GM19468 (cell line): ENCODE results near the gene TMEM132D.

Experiments used
- ATAC-seq: cut with Tn5 transposase; IDR thresholded peaks from one replicate; pipeline ENCODE4 v1.9.1; 2021; ENCODE audit warnings: mild to moderate bottlenecking, moderate library complexity, moderate number of reproducible peaks; ENCODE audit not compliant: unreplicated experiment; ENCODE audit errors: extremely low read depth

Gene TMEM132D

DNA sequence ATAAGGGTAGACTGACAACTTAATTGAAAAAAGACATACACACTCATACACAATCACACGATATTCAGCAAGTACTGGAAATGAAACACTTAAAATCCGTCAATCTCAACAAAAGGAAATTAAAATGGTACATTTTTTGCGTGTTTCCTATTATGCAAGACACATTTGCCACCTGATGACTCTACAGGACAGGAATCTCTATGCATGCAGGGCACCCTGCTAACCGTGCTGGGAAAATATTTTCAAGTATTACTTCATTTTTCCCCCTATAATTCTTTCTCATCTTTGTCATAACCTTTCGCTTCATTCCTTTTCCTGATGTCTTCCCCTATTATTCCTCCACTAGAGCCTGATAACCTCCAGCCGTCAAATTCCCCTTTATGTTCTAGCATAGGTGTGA, 150.2 kb downstream of the TMEM132D start:
- ATAC-seq = no peak

- ATAC-seq = no peak
Measured at GRCh38 chr12:129750421-129750820, 153.4 kb downstream of the TMEM132D start.

DNA sequence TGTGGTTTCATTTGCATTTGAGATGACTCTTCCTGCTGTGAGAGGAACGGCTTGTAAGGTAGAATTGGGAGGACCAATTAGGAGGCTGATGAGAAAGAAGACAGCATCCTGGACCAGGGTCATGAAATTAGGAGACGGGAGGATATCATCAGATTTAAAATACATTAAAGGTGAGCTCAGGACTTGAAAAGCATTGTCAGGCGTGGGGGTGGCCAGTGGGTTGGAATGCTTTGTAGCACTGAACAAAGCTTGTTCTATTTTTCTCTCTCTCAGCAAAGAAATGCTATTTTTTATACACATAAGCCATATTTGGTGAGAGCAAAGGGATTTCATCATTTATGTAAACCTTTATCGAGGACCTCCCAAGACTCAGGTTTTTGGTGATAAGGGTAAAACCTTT, 157.5 kb downstream of the TMEM132D start:
- ATAC-seq = no peak

- ATAC-seq = no peak
Measured at GRCh38 chr12:129729170-129729569, 174.7 kb downstream of the TMEM132D start.

DNA sequence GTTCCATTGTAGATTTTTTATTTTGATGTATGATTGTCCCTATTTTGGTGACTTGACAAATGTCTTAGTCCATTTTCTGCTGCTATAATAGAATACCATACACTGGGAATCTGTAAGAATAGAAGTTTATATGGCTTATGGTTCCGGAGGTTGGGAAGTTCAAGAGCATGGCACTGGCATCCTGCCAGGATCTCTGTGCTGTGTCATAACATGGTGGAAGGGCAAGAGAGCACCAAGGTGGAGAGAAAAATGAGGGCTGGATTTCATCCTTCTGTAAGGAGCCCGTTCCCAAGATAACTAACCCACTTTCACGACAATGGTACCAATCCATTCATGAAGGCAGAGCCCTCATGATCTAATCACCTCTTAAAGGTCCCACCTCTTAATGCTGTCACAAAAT, 176.7 kb downstream of the TMEM132D start:
- no peak for ATAC-seq

DNA sequence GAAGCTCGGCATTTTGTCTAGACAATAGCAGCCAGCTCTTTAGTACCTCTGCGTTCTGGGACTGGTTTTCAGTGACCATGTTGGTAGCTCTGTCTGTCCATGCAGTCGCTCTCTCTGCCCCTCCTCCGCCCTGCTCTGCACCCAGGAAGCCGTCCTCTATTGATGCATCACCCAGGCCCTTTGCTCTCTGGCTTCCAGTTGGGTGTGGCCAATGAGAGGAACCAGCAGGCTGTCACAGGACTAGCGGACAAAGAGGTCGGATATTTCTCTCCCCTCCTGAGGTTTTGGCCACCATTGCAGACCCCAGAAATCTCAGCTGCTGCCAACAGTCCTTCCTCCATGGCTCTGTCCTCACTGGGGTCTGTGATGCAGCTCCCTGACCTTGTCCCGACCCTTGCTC, 180.6 kb downstream of the TMEM132D start:
- ATAC-seq = no peak

DNA sequence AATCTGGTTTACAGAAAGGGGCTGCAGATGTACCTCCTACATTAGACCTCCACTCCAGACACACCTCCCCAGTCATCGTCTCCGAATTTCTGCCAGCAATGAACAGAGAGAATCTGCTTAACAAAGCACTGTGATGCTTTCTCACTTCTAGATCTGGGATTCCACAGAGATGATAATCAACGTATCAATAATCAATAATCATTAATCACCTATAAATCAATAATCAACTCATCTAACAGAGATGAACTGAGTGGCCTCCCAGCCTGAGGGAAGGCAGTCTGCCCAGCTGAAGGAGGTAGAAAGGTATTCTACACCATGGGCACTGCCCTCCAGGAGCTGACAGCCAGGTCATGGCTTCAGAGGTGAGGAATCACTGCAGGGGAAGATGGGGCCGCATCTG, 183.2 kb downstream of the TMEM132D start:
- ATAC-seq = no peak

GRCh38 chr12:129719416-129719815, 184.4 kb downstream of the TMEM132D start:
- ATAC-seq = no peak

DNA sequence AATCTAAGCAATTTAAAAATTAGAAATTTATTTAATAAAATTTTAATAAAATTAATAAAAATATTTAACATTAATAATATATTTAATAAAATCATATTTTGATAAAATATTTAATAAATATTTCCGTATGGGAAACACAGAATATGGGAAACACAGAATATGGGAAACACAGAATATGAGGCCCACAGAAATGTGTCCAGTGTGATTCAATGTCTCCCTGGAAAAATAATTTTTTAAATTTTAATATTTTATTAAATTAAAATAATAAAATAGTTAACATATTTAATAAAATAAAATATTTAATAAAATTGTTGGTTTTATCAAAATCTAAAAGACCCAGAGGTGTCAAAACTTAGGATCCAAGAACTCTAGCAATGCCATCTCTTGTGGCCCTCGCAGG, 186.4 kb downstream of the TMEM132D start:
- no peak for ATAC-seq

DNA sequence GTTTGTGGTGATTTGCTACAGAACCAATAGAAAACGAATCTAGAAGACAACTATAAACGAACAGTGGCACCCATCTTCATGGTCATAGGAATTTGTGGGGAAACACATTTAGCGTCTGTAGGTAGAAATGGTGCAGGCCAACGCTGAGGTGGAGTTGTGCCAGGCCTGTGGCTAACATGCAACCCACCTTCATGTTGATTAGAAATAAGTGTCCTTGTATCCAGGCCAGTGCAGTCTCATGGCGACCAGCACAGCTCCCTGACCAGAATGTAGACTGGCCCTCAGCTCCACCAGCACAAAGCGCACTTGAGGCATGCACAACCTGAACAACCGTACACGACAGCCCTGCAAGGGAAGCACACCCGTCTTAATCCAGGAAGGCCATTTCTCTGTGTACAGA, 187.0 kb downstream of the TMEM132D start:
- no peak for ATAC-seq

- no peak for ATAC-seq
Measured at GRCh38 chr12:129706716-129707115, 197.1 kb downstream of the TMEM132D start.

DNA sequence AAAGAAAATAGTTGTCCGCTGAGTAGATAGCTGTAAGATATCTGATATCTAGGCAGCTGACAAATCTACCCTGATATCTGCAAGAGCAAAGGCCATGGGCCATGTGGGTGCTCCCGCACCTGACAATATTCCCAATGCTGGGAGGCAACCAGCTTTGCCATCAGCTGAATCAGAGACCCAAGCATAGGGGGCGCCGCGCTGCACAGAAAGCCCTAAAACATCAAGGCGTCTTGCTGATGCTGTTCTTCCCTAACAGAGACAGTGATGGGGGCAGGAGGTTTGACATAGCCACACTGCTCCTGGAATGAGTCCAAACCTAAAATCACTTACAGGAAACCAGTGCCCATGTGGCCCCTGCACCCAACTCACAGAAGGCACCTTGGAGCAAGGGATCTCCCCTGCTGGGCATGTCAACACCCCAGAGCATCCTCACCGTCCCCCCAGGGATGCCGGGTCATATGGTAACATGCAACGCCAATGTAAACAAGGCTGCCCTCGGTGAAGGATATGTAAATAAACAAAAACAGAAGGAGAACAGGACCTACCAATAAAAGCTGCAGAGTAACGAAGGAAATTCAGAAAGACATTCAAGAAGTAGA, 199.5 kb downstream of the TMEM132D start:
- ATAC-seq = no peak

GRCh38 chr12:129701631-129702101, 202.2 kb downstream of the TMEM132D start:
- no peak for ATAC-seq

GRCh38 chr12:129700036-129700435, 203.8 kb downstream of the TMEM132D start:
- ATAC-seq = no peak

DNA sequence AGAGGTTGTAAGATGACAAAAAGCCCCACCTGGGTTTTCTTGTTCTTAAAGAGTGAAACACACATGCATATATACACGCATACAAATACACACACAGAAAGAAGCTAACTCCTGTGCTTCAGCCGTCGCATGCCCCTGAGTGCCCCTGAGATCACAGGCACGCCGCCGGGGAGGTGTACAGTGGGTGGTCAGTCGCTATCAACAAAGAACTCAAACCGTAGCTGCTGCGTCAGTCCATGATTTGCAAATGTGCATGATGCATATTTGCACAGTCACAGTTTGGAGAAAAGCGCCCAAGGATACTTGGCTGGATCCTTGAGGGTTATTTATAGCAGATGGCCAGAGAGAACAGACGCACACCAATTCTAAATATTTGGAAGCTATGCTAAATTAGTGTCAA, 206.9 kb downstream of the TMEM132D start:
- no peak for ATAC-seq

DNA sequence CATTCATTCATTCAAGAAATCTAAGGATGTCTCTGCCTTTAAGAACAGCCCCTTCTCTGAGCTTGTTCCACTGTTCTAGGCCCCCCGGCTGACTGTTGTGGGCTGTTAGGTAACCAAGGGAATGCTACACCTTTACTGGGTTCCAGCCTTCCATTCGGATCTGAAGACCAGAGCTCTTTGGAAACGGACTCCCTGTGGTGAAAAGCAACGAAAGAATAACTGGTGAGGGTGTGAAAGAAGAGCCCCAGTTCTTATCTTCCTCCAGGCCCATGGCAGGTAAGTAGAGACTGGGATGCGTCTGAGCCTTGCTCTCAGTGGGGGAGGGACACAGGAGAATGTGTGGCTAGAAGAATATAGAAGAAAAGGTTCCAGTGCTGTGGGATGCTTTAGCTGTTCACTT, 207.4 kb downstream of the TMEM132D start:
- no peak for ATAC-seq

DNA sequence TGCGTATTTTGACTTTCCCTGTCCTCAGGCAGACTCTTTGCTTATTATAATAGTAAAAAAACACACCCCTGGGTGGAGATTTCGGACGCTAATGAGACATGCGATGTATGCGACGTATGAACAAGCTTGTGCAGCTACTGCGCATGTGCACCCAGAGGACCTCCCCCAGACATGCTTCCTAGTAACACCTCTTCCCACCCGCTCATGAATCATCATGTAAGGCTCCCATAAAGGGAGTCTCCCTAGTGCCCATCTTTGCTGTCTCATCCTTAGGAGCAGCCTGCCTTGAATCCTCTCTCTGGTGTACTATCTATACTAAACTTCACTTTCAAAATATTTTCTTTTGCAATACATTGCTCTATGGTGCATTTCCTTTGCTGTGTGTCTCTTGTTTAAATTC, 210.1 kb downstream of the TMEM132D start:
- no peak for ATAC-seq

- no peak for ATAC-seq
Measured at GRCh38 chr12:129687731-129688130, 216.1 kb downstream of the TMEM132D start.

DNA sequence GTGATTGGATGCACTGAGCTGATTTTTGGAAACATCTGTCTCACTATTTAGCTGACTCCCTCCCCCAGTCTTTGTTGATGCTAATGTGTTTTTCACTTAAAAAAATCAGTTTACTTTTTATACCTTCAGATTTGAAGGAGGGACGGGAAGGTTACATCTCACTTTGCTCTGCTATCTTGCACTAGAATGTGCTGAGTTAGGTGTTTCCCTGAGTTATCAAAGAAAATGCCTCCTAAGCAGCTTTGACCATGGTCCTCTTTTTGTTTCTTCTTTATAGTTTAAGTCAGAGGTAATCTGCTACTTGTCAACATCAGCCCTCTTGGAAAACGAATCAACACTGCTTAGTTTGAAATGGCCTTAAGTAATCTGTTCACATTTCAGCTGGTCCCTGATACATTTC, 222.0 kb downstream of the TMEM132D start:
- ATAC-seq = no peak

- ATAC-seq = no peak
Measured at GRCh38 chr12:129681151-129681550, 222.7 kb downstream of the TMEM132D start.

DNA sequence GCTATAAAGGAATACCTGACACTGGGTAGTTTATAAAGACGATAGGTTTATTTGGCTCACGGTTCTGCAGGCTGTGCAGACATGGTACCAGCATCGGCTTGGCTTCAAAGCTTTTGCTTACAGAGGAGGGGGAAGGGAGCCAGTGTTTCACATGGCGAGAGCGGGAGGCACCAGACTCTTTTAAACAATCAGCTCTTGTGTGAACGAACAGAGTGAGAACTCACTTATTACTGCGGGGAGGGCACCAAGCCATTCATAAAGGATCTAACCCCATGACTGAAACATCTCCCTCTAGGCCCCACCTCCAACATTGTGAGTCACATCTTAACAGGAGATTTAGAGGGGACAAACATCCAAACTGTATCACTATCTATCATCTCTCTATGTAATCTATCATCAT, 227.4 kb downstream of the TMEM132D start:
- no peak for ATAC-seq

DNA sequence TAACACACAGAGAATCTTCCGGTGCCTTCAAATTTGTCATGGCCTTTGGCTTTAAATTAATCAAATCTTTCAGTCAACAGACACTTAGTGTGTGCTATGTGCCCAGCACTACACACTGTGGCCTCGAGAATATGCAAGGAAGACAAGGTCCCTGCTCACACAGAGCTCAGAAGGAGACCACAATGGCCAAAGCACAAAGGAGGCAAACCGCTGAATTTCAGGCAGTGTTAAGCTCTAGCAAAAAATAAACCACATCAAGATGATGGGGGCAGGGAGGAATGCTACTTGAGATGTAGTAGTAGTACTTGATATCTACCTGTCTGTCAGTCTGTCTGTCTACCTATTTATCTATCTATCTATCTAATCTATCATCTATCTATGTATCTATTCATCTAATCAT, 227.9 kb downstream of the TMEM132D start:
- no peak for ATAC-seq

DNA sequence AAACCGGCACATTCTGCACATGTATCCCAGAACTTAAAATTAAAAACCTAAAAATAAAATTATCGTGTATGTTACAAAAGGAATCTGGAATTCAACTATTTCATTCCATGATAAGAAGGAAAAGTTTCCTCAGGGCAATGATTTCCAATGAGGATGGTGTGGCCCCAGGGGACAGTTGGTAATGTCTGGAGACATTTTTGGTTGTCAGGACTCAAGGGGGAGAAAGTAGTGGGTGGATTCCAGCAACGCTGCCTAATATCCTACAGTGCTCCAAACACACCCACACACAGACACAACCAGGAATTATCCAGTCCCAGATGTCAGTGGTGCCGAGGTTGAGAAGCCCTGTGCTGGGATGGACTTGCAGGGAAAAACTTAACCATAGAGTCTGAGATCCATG, 228.3 kb downstream of the TMEM132D start:
- no peak for ATAC-seq
